ENCODE data around the gene SCT.

Gene SCT

GRCh38 chr11:608791-609251 lies 18.2 kb downstream of the SCT start:
- no peak for DNase-seq

GRCh38 chr11:607971-608659 lies 18.9 kb downstream of the SCT start:
- DNase-seq, result no peak

GRCh38 chr11:607020-607780 lies 19.8 kb downstream of the SCT start:
- no peak for DNase-seq

- peak; percentile 18 for DNase-seq
These were observed 20.7 kb downstream of the SCT start for GRCh38 chr11:606245-606644.

GRCh38 chr11:605286-606129 lies 21.5 kb downstream of the SCT start:
- DNase-seq, result no peak

GRCh38 chr11:603154-603553 lies 23.8 kb downstream of the SCT start:
- no peak for DNase-seq

- no peak for DNase-seq
These were observed 25.3 kb downstream of the SCT start for GRCh38 chr11:601573-602245.

- no peak for DNase-seq
These were observed 28.8 kb downstream of the SCT start for GRCh38 chr11:598005-598680.

GRCh38 chr11:597166-597725 lies 29.7 kb downstream of the SCT start:
- no peak for DNase-seq

GRCh38 chr11:596374-596773 lies 30.6 kb downstream of the SCT start:
- no peak for DNase-seq

- no peak for DNase-seq
These were observed 31.6 kb downstream of the SCT start for GRCh38 chr11:595400-595799.

- no peak for DNase-seq
These were observed 33.6 kb downstream of the SCT start for GRCh38 chr11:593347-593746.

GRCh38 chr11:592918-593317 lies 34.1 kb downstream of the SCT start:
- DNase-seq, result no peak

GRCh38 chr11:592501-592900 lies 34.5 kb downstream of the SCT start:
- no peak for DNase-seq

- no peak for DNase-seq
These were observed 36.0 kb downstream of the SCT start for GRCh38 chr11:590997-591396.

- DNase-seq, result no peak
These were observed 37.2 kb downstream of the SCT start for GRCh38 chr11:589798-590197.

- no peak for DNase-seq
These were observed 39.0 kb downstream of the SCT start for GRCh38 chr11:587978-588380.

- DNase-seq, result no peak
These were observed 39.4 kb downstream of the SCT start for GRCh38 chr11:587546-587945.

- DNase-seq, result no peak
These were observed 40.3 kb downstream of the SCT start for GRCh38 chr11:586376-587316.

GRCh38 chr11:584287-584686 lies 42.7 kb downstream of the SCT start:
- DNase-seq, result no peak

GRCh38 chr11:581752-582151 lies 45.2 kb downstream of the SCT start:
- DNase-seq, result no peak
